HepG2 (cell line): ENCODE results near the gene PLPP7. TPM values are rescaled to one million over a fixed set of nuclear protein-coding genes. Genes with fewer than 3 reads are reported as not detected.

ENCODE experiments used
- ATAC-seq: fragments of 200-7000 bp; cut with Tn5 transposase; 3 replicates; pipeline ENCODE4 v1.9.1; 2020; ENCODE audit warnings: mild to moderate bottlenecking, moderate library complexity
- BruUV-seq: library from RNA; stranded (reverse); fragments of 400-500 nt; replicated peaks from 2 replicates; lab custom pipeline; 2021; lab: Mats Ljungman, UMichigan
- CTCF ChIA-PET: fragments of 300-600 bp; formaldehyde crosslinking; extraction: SDS; loops from one replicate; lab custom pipeline; 2021; ENCODE audit warnings: low total read pairs, inconsistent platforms, low intra/inter-chr PET ratio; lab: Yijun Ruan, JAX
- POLR2A ChIA-PET: fragments of 350-600 bp; sonication (Branson Sonifier 250); formaldehyde crosslinking; loops from one replicate; lab custom pipeline; 2020; ENCODE audit warnings: antibody characterized with exemption, inconsistent platforms; lab: Yijun Ruan, JAX
- DNase-seq: peaks from one replicate; pipeline ENCODE4 v3.0.0-alpha.2; 2015; ENCODE audit warnings: low spot score
- FAIRE-seq: peaks from 3 replicates; lab custom pipeline; 2011; peaks lifted over from hg19 to GRCh38; lab: Jason Lieb, UNC
- H2AFZ ChIP-seq: one replicate; pipeline ENCODE4 v1.6.1; 2011; ENCODE audit warnings: low read length, inconsistent platforms
- H3K27ac ChIP-seq: fragments of 300-600 bp; 3 replicates; pipeline ENCODE4 v1.8.0; 2011; ENCODE audit warnings: mixed run types, mild to moderate bottlenecking, mixed read lengths, low read length, inconsistent platforms; ENCODE audit not compliant: insufficient read depth; ENCODE audit errors: extremely low read length
- H3K27me3 ChIP-seq, 2 experiments: fragments of 200-600 bp in 1 of 2; 2 replicates in 1 of 2; 3 replicates in 1 of 2; pipeline versions ENCODE4 v1.6.0 to v1.8.0; 2011; ENCODE audit warnings: low read length in 2 of 2, mild to moderate bottlenecking in 2 of 2, moderate library complexity in 2 of 2, inconsistent platforms in 1 of 2; ENCODE audit not compliant: insufficient read depth in 2 of 2, control insufficient read depth in 1 of 2
- H3K36me3 ChIP-seq, 2 experiments: fragments of 200-600 bp in 1 of 2; replicated peaks in 1 of 2; 2 replicates in 1 of 2; 3 replicates in 1 of 2; pipeline versions ENCODE4 v1.5.1 to v1.8.0; 2011; ENCODE audit warnings: low read length in 2 of 2, inconsistent platforms in 1 of 2; ENCODE audit not compliant: insufficient read depth in 2 of 2, control insufficient read depth in 1 of 2
- H3K4me1 ChIP-seq: 2 replicates; pipeline ENCODE4 v1.5.1; 2012; ENCODE audit warnings: low read length, inconsistent platforms; ENCODE audit not compliant: insufficient read depth
- H3K4me2 ChIP-seq: 2 replicates; pipeline ENCODE4 v1.6.0; 2011; ENCODE audit warnings: low read depth, low read length, inconsistent platforms
- H3K4me3 ChIP-seq, 3 experiments: fragments of 200-600 bp in 1 of 3; sonication (generic), shearing (Covaris generic) in 1 of 3; replicated peaks in 1 of 3; 2 replicates each; pipeline ENCODE4 v1.5.1; 2011 to 2016; ENCODE audit warnings: low read length in 3 of 3, inconsistent platforms in 2 of 3, low read depth in 2 of 3, mild to moderate bottlenecking in 2 of 3, control low read depth in 1 of 3, mixed read lengths in 1 of 3; ENCODE audit not compliant: insufficient read depth in 1 of 3
- H3K79me2 ChIP-seq: one replicate; pipeline ENCODE4 v1.6.1; 2011; ENCODE audit warnings: low read length, inconsistent platforms; ENCODE audit not compliant: insufficient read depth
- H3K9ac ChIP-seq: 2 replicates; pipeline ENCODE4 v1.6.0; 2011; ENCODE audit warnings: mild to moderate bottlenecking, low read depth, low read length, inconsistent platforms; ENCODE audit not compliant: insufficient read depth
- H3K9me3 ChIP-seq: 2 replicates; pipeline ENCODE4 v1.5.1; 2012; ENCODE audit warnings: mild to moderate bottlenecking, low read length
- H4K20me1 ChIP-seq: 2 replicates; pipeline ENCODE4 v1.6.0; 2011; ENCODE audit warnings: inconsistent platforms, mild to moderate bottlenecking, low read length, moderate library complexity; ENCODE audit not compliant: insufficient read depth
- SOX5 ChIP-seq: IDR thresholded peaks from 2 replicates; pipeline ENCODE4 v1.6.1; 2016; ENCODE audit warnings: borderline replicate concordance
- TBX3 ChIP-seq: fragments of 450-650 bp; IDR thresholded peaks from 2 replicates; pipeline ENCODE4 v1.6.1; 2017; ENCODE audit warnings: antibody characterized with exemption, mild to moderate bottlenecking, inconsistent platforms, borderline replicate concordance
- TCF7L2 ChIP-seq: IDR thresholded peaks from 2 replicates; pipeline ENCODE4 v1.6.1; 2011; ENCODE audit warnings: mild to moderate bottlenecking, low read depth, low read length, moderate library complexity
- WIZ ChIP-seq: sonication (generic); formaldehyde crosslinking; IDR thresholded peaks from 2 replicates; pipeline ENCODE4 v1.5.1; 2020; ENCODE audit warnings: mild to moderate bottlenecking, missing genetic modification reagents
- ZNF3 ChIP-seq: IDR thresholded peaks from 2 replicates; pipeline ENCODE4 v1.7.0; 2017; ENCODE audit warnings: inconsistent platforms
- ZNF367 ChIP-seq: sonication (generic); formaldehyde crosslinking; IDR thresholded peaks from 2 replicates; pipeline ENCODE4 v1.4.0; 2020; ENCODE audit warnings: missing genetic modification reagents, borderline replicate concordance
- ZNF629 ChIP-seq: sonication (generic); formaldehyde crosslinking; conservative IDR thresholded peaks from 2 replicates; pipeline ENCODE4 v1.5.0; 2020; ENCODE audit warnings: missing genetic modification reagents
- ZNF670 ChIP-seq: sonication (generic); formaldehyde crosslinking; IDR thresholded peaks from 2 replicates; pipeline ENCODE4 v1.8.0; 2022; ENCODE audit warnings: mild to moderate bottlenecking, missing genetic modification reagents, borderline replicate concordance
- ZNF768 ChIP-seq: sonication (generic); formaldehyde crosslinking; IDR thresholded peaks from 2 replicates; pipeline ENCODE4 v1.4.0; 2020; ENCODE audit warnings: missing genetic modification reagents
- WGBS: methylation state at CpG from one replicate; pipeline ENCODE4 v1.1.6; 2017; ENCODE audit warnings: low lambda C conversion rate; 5-methylcytosine and 5-hydroxymethylcytosine counted together
- in situ Hi-C: cut with HindIII; loops from 2 replicates; pipeline ENCODE4 v1.10.0; 2017; ENCODE audit warnings: low pct_unique_long_range_greater_than_20kb; ENCODE audit not compliant: extremely low pct_ligation_motif_present
- intact Hi-C: fragments of 100-400 bp; cut with micrococcal nuclease; formaldehyde crosslinking; loops from one replicate; pipeline ENCODE4 v1.10.0; 2022; ENCODE audit not compliant: unreplicated experiment
- polyA plus RNA-seq, 8 experiments: library from polyadenylated mRNA; depleted of rRNA in 3 of 8; stranded (reverse) in 7 of 8; unstranded in 1 of 8; fragments of >200 nt; fragmentation: Illumina TruSeq in 4 of 8; extraction: Trizol in 4 of 8; gene quantifications; 2 replicates each; pipeline versions ENCODE4 v1.2.1 to v1.2.3, GENCODE V29; 2011 to 2016; ENCODE audit warnings: low read depth in 4 of 8, missing spikeins in 1 of 8, mixed read lengths in 1 of 8; ENCODE audit not compliant: insufficient read depth in 1 of 8
- total RNA-seq, 5 experiments: library from RNA; depleted of rRNA; stranded (reverse); fragments of >200 nt; fragmentation: Illumina TruSeq; extraction: Trizol; gene quantifications; 2 replicates each; pipeline ENCODE4 v1.2.3, GENCODE V29; 2016; ENCODE audit warnings: low read depth in 1 of 5
- TF ChIP-seq, protein P1 (sequence below): sonication (generic); formaldehyde crosslinking; IDR thresholded peaks from one replicate; pipeline ENCODE4 v1.5.1; 2020; ENCODE audit warnings: mild to moderate bottlenecking, missing genetic modification reagents; ENCODE audit errors: not compliant biosample characterization

Gene PLPP7
- total and polyA plus RNA-seq, 2 of the 13 experiments (the other 11 are each of a cell fraction or from before 2014, with no cell fraction given), result 0.33 to 1.2 TPM

DNA sequence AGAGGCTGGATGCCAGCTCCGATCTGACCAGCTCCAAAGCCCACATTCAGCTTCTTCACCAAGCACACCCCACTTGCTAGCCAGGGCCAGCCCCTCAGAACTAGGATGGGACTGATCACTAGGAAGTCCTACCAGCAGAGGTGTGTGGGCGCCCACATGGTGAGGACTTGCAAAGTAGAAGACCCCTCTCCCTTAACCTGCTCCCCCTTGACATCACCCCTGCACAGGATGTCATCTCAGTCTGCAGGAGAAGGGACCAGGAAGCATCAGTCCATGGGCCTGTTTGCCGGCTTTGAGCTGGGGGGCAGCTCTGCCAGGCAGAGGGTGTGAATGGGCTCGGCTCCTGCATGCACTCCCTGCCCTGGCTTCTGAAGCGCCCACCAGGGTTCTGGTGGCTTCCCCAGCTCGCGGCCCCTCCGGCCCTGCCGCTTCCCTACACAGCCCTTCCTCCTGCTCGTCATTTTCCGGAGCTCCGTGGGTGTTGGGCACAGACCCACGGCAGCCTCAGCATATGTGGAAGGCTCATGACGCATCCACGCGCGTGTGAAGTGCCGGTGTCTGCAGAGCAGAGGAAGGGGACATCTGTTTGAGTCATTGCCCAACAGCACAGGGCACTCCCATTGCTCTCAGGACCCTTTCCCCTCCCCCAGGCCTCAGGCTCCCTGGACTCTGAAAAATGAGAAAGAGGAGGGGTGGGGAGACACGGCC is 9.5 kb upstream of the PLPP7 start:
- ChIA-PET POLR2A (no interaction called here), CTCF (no interaction called here)
- H3K9ac ChIP-seq, result no peak overlapping the region
- peaks cover 12 to 73% of the 10 kb centered on the region in 2 experiments for H3K27me3 ChIP-seq
- no peaks in the 10 kb centered on the region for H3K79me2 ChIP-seq
- H3K27ac ChIP-seq, result no peak overlapping the region
- H2AFZ ChIP-seq, result no peak overlapping the region
- in situ Hi-C loops, result no loop called here
- H3K4me2 ChIP-seq, result no peak overlapping the region
- H3K36me3 ChIP-seq, result no peaks in the 10 kb centered on the region
- intact Hi-C loops, result loop anchor here (5.0 to 10.0 kb wide), 2 partner anchors 45 to 103 kb away; no protein-coding TSS in a partner anchor
- no peak for FAIRE-seq
- no peak overlapping the region for H3K4me3 ChIP-seq
- peaks cover 30% of the 10 kb centered on the region for H3K4me1 ChIP-seq
- no TSS peak for BruUV-seq
- H3K9me3 ChIP-seq, result no peaks in the 10 kb centered on the region
- no peak for ATAC-seq
- 0% methylated on average over 10 of the region's 19 CpGs for WGBS
- no peak for DNase-seq
- peaks cover 3% of the 10 kb centered on the region; the same call in 1 of the 2 replicates for H4K20me1 ChIP-seq
- TF ChIP-seq WIZ (no peak), ZNF670 (CRISPR knock-in tag) (no peak), ZNF3 (no peak), TCF7L2 (no peak), SOX5 (CRISPR knock-in tag) (no peak)

DNA sequence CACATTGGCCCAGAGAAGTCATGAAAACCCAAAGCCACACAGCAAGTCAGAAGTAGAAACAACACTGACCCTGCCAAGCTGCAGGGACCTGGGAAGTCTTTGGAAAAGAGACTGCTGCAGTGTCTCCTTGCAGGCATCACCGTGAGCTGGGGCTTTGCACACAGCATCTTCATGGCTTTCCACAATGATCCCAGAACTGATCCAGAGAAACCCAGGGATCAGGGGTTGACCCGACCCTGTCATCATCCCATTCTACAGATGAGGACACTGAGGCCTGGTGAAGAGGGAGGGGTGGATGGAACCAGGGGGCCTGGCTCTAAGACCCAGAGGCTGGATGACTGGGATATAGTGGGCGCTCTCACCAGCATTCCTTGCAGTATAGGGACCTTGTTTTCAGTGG is 8.9 kb upstream of the PLPP7 start:
- ChIA-PET CTCF (no interaction called here), POLR2A (no interaction called here)
- 67% methylated on average over 1 of the region's 3 CpGs for WGBS
- no peak for ATAC-seq
- no peak for DNase-seq
- no peak overlapping the region for H3K4me3 ChIP-seq
- intact Hi-C loops, result no loop called here
- TF ChIP-seq TBX3, result no peak
- no peak for TF ChIP-seq ZNF367 (CRISPR knock-in tag)
- TF ChIP-seq ZNF768 (CRISPR knock-in tag), result peak; percentile 76; the same call in 1 of the 2 replicates
- TF ChIP-seq, protein P1, sequence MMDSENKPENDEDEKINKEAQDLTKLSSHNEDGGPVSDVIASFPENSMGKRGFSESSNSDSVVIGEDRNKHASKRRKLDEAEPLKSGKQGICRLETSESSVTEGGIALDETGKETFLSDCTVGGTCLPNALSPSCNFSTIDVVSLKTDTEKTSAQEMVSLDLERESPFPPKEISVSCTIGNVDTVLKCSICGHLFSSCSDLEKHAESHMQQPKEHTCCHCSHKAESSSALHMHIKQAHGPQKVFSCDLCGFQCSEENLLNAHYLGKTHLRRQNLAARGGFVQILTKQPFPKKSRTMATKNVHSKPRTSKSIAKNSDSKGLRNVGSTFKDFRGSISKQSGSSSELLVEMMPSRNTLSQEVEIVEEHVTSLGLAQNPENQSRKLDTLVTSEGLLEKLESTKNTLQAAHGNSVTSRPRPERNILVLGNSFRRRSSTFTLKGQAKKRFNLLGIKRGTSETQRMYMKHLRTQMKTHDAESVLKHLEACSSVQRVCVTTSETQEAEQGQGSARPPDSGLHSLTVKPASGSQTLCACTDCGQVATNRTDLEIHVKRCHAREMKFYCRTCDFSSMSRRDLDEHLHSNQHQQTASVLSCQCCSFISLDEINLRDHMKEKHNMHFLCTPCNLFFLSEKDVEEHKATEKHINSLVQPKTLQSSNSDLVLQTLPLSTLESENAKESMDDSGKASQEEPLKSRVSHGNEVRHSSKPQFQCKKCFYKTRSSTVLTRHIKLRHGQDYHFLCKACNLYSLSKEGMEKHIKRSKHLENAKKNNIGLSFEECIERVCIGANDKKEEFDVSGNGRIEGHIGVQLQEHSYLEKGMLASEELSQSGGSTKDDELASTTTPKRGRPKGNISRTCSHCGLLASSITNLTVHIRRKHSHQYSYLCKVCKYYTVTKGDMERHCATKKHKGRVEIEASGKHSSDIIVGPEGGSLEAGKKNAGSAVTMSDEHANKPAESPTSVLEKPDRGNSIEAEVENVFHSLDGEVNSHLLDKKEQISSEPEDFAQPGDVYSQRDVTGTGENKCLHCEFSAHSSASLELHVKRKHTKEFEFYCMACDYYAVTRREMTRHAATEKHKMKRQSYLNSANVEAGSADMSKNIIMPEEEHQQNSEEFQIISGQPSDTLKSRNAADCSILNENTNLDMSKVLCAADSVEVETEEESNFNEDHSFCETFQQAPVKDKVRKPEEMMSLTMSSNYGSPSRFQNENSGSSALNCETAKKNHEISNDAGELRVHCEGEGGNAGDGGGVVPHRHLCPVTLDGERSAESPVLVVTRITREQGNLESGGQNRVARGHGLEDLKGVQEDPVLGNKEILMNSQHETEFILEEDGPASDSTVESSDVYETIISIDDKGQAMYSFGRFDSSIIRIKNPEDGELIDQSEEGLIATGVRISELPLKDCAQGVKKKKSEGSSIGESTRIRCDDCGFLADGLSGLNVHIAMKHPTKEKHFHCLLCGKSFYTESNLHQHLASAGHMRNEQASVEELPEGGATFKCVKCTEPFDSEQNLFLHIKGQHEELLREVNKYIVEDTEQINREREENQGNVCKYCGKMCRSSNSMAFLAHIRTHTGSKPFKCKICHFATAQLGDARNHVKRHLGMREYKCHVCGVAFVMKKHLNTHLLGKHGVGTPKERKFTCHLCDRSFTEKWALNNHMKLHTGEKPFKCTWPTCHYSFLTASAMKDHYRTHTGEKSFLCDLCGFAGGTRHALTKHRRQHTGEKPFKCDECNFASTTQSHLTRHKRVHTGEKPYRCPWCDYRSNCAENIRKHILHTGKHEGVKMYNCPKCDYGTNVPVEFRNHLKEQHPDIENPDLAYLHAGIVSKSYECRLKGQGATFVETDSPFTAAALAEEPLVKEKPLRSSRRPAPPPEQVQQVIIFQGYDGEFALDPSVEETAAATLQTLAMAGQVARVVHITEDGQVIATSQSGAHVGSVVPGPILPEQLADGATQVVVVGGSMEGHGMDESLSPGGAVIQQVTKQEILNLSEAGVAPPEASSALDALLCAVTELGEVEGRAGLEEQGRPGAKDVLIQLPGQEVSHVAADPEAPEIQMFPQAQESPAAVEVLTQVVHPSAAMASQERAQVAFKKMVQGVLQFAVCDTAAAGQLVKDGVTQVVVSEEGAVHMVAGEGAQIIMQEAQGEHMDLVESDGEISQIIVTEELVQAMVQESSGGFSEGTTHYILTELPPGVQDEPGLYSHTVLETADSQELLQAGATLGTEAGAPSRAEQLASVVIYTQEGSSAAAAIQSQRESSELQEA (CRISPR knock-in tag), result no peak
- peak; percentile 70 for TF ChIP-seq ZNF629 (CRISPR knock-in tag)
- TF ChIP-seq, all 625 proteins: peak for 2
- H3K27ac ChIP-seq, result no peak overlapping the region
- no peak overlapping the region for H2AFZ ChIP-seq
- no peak for FAIRE-seq
- no peaks in the 10 kb centered on the region for H3K79me2 ChIP-seq
- H3K4me1 ChIP-seq, result peaks cover 23% of the 10 kb centered on the region
- in situ Hi-C loops, result no loop called here
- H3K9me3 ChIP-seq, result no peaks in the 10 kb centered on the region
- no TSS peak for BruUV-seq
- H4K20me1 ChIP-seq, result peaks cover 3% of the 10 kb centered on the region; the same call in 1 of the 2 replicates
- H3K4me2 ChIP-seq, result no peak overlapping the region
- H3K9ac ChIP-seq, result no peak overlapping the region
- peaks cover 10 to 67% of the 10 kb centered on the region in 2 experiments for H3K27me3 ChIP-seq
- H3K36me3 ChIP-seq, result no peaks in the 10 kb centered on the region
